Right cardiac atrium (tissue), 5 donors: ENCODE data around the gene GABRB1. TPM values are rescaled to one million over a fixed set of nuclear protein-coding genes. Genes with fewer than 3 reads are reported as not detected.

ENCODE experiments used
- ATAC-seq, 2 donors: fragments of 200-7000 bp; cut with Tn5 transposase; one replicate each; pipeline versions ENCODE4 v1.8.0 to v1.9.1; 2020; ENCODE audit warnings: moderate library complexity in 2 of 2, mild to moderate bottlenecking in 1 of 2
- DNase-seq, 3 donors: peaks; one replicate each; pipeline ENCODE4 v3.0.0-alpha.2; 2020
- H3K27ac ChIP-seq: one replicate; pipeline ENCODE4 v1.5.1; 2013; ENCODE audit warnings: mild to moderate bottlenecking, low read length, control low read depth, moderate library complexity
- H3K27me3 ChIP-seq: one replicate; pipeline ENCODE4 v1.6.1; 2013; ENCODE audit not compliant: control insufficient read depth, insufficient read depth
- H3K4me1 ChIP-seq: one replicate; pipeline ENCODE4 v1.6.1; 2013; ENCODE audit warnings: low read length; ENCODE audit not compliant: control insufficient read depth, insufficient read depth
- H3K4me3 ChIP-seq: one replicate; pipeline ENCODE4 v1.5.1; 2013; ENCODE audit warnings: low read length, control low read depth
- H3K9me3 ChIP-seq: one replicate; pipeline ENCODE4 v1.6.1; 2013; ENCODE audit warnings: low read length; ENCODE audit not compliant: control insufficient read depth
- WGBS: extraction: QIAGEN DNeasy Blood & Tissue Kit; methylation state at CpG from one replicate; pipeline ENCODE4 v1.1.7; 2013; 5-methylcytosine and 5-hydroxymethylcytosine counted together
- intact Hi-C, 4 donors: fragments of 100-400 bp; cut with DNase I; formaldehyde crosslinking; loops; one replicate each; pipeline versions ENCODE4 v1.11.0 to v1.14.0; 2022 to 2023
- polyA plus RNA-seq: library from polyadenylated mRNA; stranded (reverse); fragments of 200-250 nt; gene quantifications from one replicate; pipeline ENCODE4 v1.2.3, GENCODE V29; 2013
- total RNA-seq, 4 donors: library from RNA; stranded (reverse); fragmentation: NEBNext Ultra II Directional; extraction: Animal tissue kit (Norgen Biotek cat#: 25700); gene quantifications; one replicate each; pipeline ENCODE4 v1.2.1, GENCODE V29; 2021
- donor health status: healthy with polysubstance abuse.
- donor health status: DM: no; HTN: yes; CAD: no.
- donor health status: DM: no; HTN: no; CAD: no.
- donor health status: DM: no; HTN: yes; CAD: no; lungs with severe emphysema.
- donor health status: DM: yes; HTN: yes; CAD: no.

Gene GABRB1
- total and polyA plus RNA-seq, 5 donors = 1.00 to 4.6 (median 3.1) TPM

DNA sequence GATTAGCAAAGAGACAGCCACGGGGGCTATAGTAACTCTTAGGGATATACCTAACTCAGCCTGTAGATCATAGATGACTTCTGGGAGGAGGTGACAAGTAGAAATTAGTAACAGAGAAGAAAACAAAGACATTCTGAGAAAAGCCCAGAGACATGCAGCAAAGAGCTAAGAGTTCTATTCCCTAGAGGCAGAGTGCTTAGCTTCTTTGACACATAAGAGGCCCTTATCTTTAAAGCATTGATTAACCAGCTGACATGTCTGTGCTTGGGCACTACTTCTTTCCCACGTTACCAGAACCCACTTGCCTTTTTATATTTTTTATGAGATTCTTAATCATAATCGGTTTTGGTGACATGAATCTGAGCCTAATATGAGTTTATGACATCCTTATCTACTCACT is 179.5 kb downstream of the GABRB1 start:
- H3K27me3 ChIP-seq = no peaks in the 10 kb centered on the region
- no peaks in the 10 kb centered on the region for H3K9me3 ChIP-seq
- intact Hi-C loops = no loop called here
- no peaks in the 10 kb centered on the region for H3K4me1 ChIP-seq
- no peak for ATAC-seq
- no peak for DNase-seq
- H3K27ac ChIP-seq = no peak overlapping the region
- H3K4me3 ChIP-seq = no peak overlapping the region
- 36% methylated on average over 3 of the region's 3 CpGs for WGBS

DNA sequence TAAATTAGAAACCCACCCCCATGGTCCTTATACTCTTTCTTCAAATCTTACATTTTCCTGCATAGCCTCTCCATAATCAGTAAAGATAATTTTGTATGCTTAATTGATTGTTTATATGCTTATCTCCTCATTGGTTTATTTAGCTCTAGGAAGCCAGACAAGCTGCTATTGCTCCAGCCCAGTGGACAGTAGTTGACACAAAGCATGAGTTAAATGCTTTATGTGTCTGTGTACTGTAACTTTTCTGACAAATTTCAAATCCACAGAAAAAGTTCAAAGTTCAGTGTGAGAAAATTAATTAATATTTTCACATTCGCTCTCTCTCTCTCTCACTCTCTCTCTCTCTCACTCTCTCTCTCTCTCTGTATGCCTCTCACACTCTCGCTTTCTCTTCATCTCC is 181.7 kb downstream of the GABRB1 start:
- DNase-seq = no peak
- 68% methylated on average over 2 of the region's 2 CpGs for WGBS
- no peak overlapping the region for H3K4me3 ChIP-seq
- H3K27ac ChIP-seq = no peak overlapping the region
- no peaks in the 10 kb centered on the region for H3K27me3 ChIP-seq
- no peak for ATAC-seq
- H3K9me3 ChIP-seq = no peaks in the 10 kb centered on the region
- intact Hi-C loops = no loop called here
- H3K4me1 ChIP-seq = no peaks in the 10 kb centered on the region

DNA sequence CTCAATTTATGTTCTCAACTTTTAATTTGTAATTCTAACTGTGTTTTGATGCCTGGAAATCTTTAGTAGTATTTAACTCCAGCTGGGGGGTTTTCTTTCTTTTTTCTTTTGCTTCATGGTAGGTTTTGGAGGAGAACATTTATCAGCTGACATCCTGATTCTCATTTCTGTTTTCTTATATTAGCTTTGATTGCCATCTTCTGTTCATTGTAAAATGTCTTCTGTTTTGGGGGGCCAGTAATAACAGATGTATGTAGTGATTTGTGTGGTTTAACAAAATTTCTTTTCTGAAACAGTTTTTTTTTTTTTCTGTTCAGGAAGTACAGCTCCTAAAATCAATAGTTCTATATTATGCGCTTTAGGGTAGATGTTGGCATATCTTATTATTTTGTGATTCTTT is 182.2 kb downstream of the GABRB1 start:
- no peak for DNase-seq
- WGBS = 93% methylated on average over 1 of the region's 1 CpG
- Histone ChIP-seq H3K27ac (no peak overlapping the region), H3K4me3 (no peak overlapping the region), H3K4me1 (no peaks in the 10 kb centered on the region), H3K9me3 (no peaks in the 10 kb centered on the region), H3K27me3 (no peaks in the 10 kb centered on the region)
- no peak for ATAC-seq
- intact Hi-C loops = no loop called here

DNA sequence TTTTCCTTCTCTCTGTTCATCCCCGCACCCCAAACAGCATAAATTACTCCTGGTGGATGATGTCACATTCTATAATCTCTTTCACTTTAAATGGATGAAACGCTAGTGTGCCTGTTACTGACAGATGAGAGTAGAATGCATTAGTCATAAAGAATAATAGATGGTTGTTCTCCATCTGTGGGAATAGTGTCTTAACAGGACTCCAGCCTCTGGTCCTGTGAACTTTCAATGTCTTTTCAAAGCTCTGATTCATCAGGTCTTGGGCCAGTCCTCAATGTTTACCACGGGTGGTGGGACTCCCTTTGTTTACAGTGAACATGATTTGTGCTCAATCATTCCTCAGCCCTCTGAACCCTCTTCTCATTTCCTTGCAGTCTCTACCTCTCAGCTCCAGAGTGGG is 182.6 kb downstream of the GABRB1 start:
- intact Hi-C loops = no loop called here
- no peak overlapping the region for H3K4me3 ChIP-seq
- no peaks in the 10 kb centered on the region for H3K4me1 ChIP-seq
- H3K27ac ChIP-seq = no peak overlapping the region
- H3K9me3 ChIP-seq = no peaks in the 10 kb centered on the region
- H3K27me3 ChIP-seq = no peaks in the 10 kb centered on the region
- no peak for ATAC-seq
- DNase-seq = no peak
- WGBS = 31% methylated on average over 3 of the region's 3 CpGs

DNA sequence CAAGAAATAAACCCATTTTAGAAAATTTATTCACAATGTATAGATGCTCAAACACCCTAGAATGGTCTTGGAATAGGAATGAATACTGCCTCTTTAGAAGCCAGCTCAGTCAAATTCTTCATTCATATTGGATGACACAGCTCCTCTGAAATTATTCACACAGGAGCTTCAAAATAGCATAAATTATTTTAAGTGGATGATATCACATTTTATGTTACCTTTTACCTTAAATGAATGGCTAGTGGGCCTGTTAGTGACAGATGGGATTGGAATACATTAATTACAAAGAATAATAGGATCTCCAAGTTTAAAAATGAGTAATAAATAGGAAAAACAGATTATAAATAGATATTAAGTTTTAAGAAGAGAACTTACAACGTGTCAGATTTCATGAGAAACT is 184.4 kb downstream of the GABRB1 start:
- ATAC-seq (no peak), DNase-seq (no peak)
- WGBS = 36% methylated on average over 1 of the region's 1 CpG
- Histone ChIP-seq H3K27me3 (no peaks in the 10 kb centered on the region), H3K4me3 (no peak overlapping the region), H3K4me1 (no peaks in the 10 kb centered on the region), H3K9me3 (no peaks in the 10 kb centered on the region), H3K27ac (no peak overlapping the region)
- intact Hi-C loops = no loop called here

DNA sequence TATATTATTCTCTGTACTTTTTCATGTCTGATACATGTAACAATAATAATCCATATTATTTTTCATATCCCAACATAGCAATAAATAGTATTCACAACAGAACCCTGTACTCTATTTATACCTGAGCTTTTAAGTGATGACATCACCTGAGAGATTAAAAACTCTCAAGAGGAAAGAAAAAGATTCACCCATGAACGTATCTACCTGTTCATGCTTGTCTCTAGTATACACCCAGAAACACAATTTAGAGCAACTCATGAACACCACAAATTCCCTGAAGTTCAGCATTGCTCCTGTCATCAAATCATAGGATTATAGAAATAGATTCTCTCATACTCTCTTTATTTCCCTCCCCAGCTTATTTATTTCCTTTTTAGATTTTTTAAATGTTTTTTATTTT is 185.9 kb downstream of the GABRB1 start:
- DNase-seq = no peak
- no peak for ATAC-seq
- WGBS = 60% methylated on average over 1 of the region's 1 CpG
- Histone ChIP-seq H3K27ac (no peak overlapping the region), H3K9me3 (no peaks in the 10 kb centered on the region), H3K27me3 (no peaks in the 10 kb centered on the region), H3K4me1 (no peaks in the 10 kb centered on the region), H3K4me3 (no peak overlapping the region)
- intact Hi-C loops = no loop called here

DNA sequence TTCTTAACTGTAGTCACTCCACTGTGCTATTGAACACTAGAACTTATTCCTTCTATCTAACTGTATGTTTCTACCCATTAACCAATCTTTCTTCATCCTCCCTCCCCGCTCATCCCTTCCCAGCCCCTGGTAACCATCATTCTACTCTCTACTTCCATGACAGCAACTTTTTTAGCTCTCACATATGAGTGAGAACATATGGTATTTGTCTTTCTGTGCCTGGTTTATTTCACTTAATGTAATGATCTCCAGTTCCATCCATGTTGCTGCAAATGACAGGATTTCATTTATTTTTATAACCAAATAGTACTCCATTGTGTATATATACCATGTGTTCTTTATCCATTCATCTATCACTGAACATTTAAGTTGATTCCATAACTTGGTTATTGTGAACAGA is 186.5 kb downstream of the GABRB1 start:
- Histone ChIP-seq H3K4me1 (no peaks in the 10 kb centered on the region), H3K27ac (no peak overlapping the region), H3K27me3 (no peaks in the 10 kb centered on the region), H3K4me3 (no peak overlapping the region), H3K9me3 (no peaks in the 10 kb centered on the region)
- no peak for ATAC-seq
- 59% methylated on average over 1 of the region's 1 CpG for WGBS
- intact Hi-C loops = no loop called here
- DNase-seq = no peak

DNA sequence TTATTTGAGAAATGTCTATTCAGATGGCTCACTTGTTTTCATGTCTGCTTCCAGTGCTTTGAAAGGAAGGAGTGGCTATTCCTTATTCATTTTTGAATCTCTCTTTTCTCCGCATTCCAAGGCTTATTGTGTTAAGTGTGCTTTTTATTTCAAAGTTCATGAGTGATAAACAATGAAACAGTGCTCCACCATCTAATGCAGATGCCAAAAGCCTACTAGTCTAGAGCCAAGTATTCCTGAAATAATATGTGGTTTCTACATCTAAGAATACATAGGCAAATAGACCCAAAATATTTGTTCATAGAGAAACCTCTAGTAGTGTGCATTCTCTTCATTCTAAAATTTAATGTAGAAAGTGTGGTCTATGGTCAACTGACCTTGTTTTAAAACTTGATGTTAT is 187.3 kb downstream of the GABRB1 start:
- ATAC-seq (no peak), DNase-seq (no peak)
- no peak overlapping the region for H3K4me3 ChIP-seq
- intact Hi-C loops = no loop called here
- WGBS = 79% methylated on average over 1 of the region's 1 CpG
- no peaks in the 10 kb centered on the region for H3K9me3 ChIP-seq
- H3K27ac ChIP-seq = no peak overlapping the region
- no peaks in the 10 kb centered on the region for H3K4me1 ChIP-seq
- H3K27me3 ChIP-seq = no peaks in the 10 kb centered on the region

DNA sequence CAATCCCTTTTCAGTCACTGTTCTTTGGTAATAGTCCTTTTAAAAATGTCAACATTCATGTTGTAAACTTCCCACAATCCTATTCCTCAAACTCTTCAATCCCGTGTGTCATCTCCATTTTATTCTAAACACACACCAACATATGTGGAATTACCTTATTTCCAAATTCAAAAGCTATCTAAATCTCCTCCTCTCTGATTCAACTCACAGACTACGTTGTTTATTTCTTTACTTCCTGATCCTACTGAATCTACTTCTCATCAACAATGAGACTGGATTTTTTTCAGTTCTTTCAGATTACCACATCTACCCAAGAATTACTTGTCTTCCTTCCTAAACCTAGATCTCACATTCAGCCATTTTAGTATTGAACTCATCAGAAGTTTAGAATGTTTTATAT is 188.2 kb downstream of the GABRB1 start:
- Histone ChIP-seq H3K27ac (no peak overlapping the region), H3K27me3 (no peaks in the 10 kb centered on the region), H3K4me1 (no peaks in the 10 kb centered on the region), H3K4me3 (no peak overlapping the region), H3K9me3 (no peaks in the 10 kb centered on the region)
- DNase-seq = no peak
- intact Hi-C loops = no loop called here
- 74% methylated on average over 2 of the region's 2 CpGs for WGBS
- no peak for ATAC-seq

DNA sequence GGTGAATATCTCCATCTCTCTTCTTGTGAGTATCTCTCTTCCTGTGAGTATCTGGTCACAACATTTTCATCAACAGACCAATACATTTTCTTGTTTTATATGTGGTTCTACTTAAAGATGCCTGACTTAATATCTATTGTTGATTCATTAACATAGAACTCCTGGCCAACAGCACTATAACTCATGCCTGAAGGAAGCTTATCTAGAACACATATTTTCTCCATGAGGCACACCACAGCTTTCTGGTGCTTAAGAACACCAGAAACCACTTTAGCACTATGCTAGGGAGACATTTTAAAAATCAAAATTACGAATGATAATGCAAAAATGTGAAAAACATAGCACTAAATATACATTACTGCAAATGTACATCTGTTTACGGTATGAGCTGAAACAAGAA is 190.4 kb downstream of the GABRB1 start:
- DNase-seq = no peak
- no peak overlapping the region for H3K27ac ChIP-seq
- no peaks in the 10 kb centered on the region for H3K27me3 ChIP-seq
- H3K9me3 ChIP-seq = no peaks in the 10 kb centered on the region
- H3K4me3 ChIP-seq = no peak overlapping the region
- H3K4me1 ChIP-seq = no peaks in the 10 kb centered on the region
- 64% methylated on average over 2 of the region's 2 CpGs for WGBS
- ATAC-seq = no peak
- intact Hi-C loops = no loop called here

DNA sequence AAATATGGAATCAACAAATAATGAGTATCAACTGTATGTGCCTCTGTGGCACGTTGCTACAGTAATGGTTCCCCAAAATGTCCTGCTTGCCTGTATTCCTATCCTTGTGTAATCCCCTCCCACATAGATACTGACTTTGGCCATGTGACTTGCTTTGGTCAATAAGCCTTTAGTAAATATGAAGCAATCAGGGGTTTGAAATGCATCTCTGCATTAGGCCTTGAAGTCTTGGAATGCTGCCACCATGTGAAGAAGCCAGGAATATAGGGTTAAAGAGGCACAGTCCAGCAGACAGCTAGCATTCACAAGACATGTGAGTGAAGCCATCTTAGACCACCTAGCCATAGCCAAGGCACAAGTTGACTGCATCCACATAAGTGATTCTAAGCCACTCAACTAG is 190.9 kb downstream of the GABRB1 start:
- no peak overlapping the region for H3K4me3 ChIP-seq
- no peaks in the 10 kb centered on the region for H3K4me1 ChIP-seq
- intact Hi-C loops = no loop called here
- no peaks in the 10 kb centered on the region for H3K27me3 ChIP-seq
- no peak for ATAC-seq
- H3K27ac ChIP-seq = no peak overlapping the region
- no peaks in the 10 kb centered on the region for H3K9me3 ChIP-seq
- no peak for DNase-seq
- WGBS = 81% methylated on average over 1 of the region's 1 CpG

DNA sequence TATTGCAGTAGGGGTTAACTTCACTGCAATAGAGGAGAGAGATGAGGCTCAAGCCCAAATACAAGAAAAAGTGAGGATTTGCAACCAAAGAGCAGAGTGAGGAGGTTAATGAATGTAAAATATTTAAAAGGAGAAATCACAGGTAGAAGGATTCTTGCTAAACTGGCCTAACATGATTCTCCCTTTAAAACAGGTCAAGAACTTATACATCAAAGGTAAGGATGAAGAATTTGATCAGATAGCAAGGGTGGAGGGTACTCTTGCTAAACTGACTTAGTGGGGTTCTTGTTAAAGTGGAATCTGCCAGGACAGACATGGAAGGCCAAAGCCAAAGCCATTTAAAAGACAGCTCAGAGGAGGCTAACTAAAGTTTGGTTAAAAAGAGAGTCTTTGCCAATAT is 193.0 kb downstream of the GABRB1 start:
- no peaks in the 10 kb centered on the region for H3K9me3 ChIP-seq
- no peak overlapping the region for H3K4me3 ChIP-seq
- no peaks in the 10 kb centered on the region for H3K4me1 ChIP-seq
- DNase-seq (no peak), ATAC-seq (no peak)
- H3K27ac ChIP-seq = no peak overlapping the region
- H3K27me3 ChIP-seq = no peaks in the 10 kb centered on the region
- intact Hi-C loops = no loop called here
